ENCODE data around the gene SLC6A1.

The SLC6A1 gene

DNA sequence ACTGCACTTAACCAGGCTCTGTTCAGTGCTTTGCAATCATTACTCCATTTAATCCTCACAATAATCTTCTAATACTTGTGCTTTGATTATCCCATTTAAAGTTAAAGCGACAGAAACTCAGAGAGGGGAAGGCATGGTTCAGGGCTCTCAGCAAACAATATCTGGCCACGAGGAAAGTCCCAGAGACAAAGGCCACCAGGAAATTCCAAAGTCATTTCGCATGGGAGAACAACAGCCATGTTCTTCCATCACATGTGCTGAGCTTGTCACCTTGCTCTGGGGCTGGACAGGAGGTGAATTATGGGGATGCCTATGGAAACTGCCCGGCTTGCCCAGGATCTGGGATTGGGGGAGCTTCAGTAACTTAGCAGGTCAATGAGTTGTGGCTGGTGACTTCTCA, 95.5 kb downstream of the SLC6A1 start:
- DNase-seq (ENCODE audit: insufficient read length, low spot score) (no peak), FAIRE-seq (no peak)

- no peak for FAIRE-seq
- DNase-seq (ENCODE audit: insufficient read length, low spot score) = no peak
These were observed 96.3 kb downstream of the SLC6A1 start for GRCh38 chr3:11088831-11089230.
